HG03045 (cell line): ENCODE measurements around the gene PDLIM7.
"Not testable (repeated sequence)": the region's sequence is repeated elsewhere in the genome, so short reads cannot be mapped to it uniquely, and the experiment has no call there.

Experiments
- ATAC-seq: cut with Tn5 transposase; IDR thresholded peaks from one replicate; pipeline ENCODE4 v1.9.1; 2021; ENCODE audit warnings: mild to moderate bottlenecking, moderate library complexity; ENCODE audit not compliant: unreplicated experiment

The PDLIM7 gene, protein sequence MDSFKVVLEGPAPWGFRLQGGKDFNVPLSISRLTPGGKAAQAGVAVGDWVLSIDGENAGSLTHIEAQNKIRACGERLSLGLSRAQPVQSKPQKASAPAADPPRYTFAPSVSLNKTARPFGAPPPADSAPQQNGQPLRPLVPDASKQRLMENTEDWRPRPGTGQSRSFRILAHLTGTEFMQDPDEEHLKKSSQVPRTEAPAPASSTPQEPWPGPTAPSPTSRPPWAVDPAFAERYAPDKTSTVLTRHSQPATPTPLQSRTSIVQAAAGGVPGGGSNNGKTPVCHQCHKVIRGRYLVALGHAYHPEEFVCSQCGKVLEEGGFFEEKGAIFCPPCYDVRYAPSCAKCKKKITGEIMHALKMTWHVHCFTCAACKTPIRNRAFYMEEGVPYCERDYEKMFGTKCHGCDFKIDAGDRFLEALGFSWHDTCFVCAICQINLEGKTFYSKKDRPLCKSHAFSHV

DNA sequence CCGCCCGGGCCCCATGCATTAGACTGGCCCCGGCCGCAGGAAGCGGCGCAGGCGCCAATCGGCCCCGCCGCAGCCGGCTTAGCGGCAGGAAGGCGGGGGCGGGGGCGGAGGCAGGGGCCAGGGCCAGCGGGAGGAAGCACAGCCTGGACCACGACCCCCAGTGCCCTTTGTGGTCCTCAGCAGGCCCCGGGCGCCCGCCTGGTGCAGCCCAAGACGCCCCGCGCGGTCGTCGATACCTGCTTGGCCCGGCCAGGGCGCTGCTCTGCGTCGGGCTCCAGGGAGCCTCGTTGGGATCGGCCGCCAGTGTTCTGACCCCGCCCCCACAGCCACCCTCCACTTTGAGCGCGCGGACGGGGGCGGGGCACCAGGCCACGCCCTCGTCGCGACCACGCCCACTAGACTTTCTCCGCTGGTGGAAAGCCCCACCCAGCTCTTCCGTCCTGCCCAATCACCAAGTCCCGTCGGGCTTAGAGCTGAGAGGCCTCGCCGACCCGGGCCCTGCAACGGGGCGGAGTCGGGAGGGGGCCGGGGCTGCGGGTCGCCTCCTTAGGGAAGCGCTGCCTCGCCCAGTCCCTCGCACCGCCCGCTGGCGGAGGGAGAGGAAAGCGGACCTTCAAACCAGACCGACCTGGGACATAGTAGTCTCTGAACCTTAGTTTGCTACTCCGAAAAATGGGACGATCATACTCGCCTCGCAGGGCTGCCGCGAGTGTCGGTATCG, at the start of gene PDLIM7:
Gene PDLIM7 (minus strand): TSS at position 313 of the 721 bp plus-strand sequence. CDS start 1,092 bp downstream, outside the sequence.
- peak; percentile 73 for ATAC-seq

DNA sequence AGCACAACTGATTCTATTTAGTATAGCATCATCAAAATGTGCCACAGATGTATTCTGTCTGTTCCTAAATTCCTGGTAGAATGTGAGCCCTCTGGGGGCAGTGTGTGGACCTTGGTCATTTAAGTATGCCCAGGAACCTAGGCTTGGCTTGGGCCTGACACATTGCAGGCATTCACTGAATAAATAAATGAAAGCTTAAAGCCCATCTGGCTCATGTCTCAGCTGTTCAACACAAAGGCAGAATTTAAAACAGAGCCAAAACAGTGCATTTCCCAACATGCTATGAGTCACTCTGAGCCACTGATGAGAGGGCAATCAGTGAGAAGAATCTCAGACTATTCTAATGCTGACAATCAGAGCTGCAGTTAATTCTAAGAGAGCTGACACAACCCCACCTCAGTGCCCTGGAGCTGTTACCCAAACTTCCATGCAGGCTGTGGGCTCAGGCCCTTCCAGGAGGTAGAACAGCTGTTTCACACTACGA, 48.9 kb upstream of the PDLIM7 start:
- no peak for ATAC-seq

DNA sequence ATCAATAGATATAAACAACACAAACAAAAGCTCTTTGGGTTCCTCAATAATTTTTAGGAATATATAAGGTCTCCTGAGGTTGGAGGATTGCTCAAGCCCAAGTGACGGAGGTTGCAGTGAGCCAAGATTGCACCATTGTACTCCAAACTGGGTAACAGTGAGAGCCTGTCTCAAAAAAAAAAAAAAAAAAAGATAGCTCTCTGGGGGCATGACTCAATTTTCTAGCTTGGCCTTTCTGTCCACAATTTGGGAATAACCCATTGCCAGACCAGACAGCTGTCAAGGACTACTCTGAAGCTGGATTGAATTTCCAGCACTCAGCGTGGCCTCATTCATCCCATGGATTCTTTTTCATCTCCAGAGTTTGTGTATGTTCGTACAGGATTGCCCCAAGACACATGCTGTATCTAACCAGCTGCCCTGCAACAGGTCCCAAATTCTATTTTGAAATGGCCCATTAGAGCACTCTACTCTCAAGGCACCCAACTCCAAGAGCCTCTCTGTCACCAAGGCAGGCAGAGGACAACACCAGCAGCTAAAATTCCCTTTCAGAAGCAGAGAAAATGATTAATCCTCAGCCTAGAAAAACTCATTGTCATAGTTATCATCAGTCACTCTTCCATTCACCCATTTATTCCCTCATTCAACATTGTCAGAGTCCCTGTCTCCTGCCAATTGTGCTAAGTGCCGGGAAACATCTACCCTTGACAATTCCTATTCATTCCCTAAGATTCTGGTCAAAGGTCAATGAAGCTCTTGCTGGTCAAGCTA, 48.3 kb upstream of the PDLIM7 start:
- no peak for ATAC-seq

DNA sequence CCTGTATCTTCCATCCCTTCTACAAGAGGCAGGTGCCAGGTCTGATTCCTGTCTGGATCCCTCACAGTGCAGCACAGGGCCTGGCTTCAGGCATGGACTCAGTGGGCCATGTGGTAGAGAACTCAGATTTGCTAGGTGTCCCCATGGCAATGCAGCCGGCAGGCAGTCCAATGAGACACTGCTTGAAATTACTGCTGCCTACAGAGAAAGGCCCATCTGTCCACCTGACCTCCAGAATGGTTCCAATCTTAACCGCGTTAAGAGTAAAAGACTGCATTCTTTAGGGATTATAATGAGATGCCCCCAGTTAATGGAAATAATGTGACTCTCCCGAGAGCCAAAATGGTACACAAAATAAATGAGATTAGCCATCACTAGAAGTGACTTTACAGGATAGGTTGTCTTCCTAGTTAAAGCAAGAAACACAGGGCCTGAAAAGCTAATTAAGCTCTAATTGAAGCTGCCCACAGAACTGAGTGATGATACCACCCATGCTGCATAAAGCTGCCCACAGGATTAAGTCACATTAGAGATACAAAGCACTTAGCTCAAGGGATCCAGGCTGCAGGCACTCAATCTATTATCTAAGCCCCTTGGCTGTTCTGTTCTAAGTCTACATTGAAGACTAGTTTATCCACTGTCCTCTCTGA, 45.5 kb upstream of the PDLIM7 start:
- ATAC-seq: no peak

DNA sequence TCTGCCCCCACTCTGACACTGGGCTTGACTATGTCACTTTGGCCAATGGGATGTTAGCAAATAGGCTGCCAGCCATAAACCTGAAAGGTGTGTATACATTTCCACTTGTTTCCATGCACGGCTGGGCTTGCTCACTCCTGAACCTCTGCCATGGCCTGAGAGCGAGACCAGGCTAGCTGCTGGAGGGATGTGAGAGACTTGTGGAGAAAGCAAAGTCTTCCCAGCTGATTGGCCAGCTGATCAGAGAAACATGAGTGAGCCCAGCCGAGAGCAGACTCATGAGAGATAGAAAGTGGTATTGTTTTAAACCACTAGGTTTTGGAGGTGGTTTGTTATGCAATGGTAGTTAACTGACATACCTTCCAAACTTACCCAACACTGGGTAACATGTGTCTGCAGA, 43.0 kb upstream of the PDLIM7 start:
- no peak for ATAC-seq

DNA sequence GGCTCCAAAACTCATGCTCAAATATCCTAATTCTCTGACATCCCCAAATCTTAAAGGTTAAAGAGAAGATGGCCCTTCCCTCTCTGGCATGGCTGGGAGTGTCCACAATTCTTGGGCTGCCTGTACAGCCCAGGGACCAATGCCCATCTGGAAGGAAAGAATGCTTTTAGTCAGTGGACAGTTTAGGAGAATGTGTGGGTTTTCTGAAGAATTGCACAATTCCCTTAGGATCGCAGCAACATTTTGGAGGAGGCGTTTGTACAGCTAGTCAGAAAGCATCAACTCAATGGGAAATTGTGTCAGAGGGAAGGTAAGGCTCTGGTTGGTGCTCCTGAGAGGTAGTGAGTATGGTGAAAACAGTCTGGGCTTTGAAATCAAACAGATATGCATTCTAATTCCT, 42.0 kb upstream of the PDLIM7 start:
- ATAC-seq: no peak

DNA sequence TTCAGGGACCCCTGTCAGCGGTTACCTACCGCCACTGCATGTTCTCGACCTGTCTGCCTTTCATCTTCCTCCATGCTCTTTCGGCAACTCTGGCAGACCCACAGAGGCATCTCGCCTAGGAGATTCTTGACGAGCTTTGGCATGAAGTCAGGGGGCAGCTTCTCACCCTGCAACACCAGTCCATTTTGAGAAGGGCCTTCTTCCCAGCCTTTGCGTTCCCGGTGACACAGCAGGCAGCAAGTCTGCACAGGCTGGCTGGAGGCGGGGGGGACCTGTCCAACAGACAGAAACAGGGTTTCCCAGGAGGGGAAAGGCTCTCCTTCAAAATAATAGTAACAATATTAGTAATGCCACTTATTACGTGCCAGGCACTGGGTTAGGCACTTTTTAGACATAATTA, 41.5 kb upstream of the PDLIM7 start:
- no peak for ATAC-seq

DNA sequence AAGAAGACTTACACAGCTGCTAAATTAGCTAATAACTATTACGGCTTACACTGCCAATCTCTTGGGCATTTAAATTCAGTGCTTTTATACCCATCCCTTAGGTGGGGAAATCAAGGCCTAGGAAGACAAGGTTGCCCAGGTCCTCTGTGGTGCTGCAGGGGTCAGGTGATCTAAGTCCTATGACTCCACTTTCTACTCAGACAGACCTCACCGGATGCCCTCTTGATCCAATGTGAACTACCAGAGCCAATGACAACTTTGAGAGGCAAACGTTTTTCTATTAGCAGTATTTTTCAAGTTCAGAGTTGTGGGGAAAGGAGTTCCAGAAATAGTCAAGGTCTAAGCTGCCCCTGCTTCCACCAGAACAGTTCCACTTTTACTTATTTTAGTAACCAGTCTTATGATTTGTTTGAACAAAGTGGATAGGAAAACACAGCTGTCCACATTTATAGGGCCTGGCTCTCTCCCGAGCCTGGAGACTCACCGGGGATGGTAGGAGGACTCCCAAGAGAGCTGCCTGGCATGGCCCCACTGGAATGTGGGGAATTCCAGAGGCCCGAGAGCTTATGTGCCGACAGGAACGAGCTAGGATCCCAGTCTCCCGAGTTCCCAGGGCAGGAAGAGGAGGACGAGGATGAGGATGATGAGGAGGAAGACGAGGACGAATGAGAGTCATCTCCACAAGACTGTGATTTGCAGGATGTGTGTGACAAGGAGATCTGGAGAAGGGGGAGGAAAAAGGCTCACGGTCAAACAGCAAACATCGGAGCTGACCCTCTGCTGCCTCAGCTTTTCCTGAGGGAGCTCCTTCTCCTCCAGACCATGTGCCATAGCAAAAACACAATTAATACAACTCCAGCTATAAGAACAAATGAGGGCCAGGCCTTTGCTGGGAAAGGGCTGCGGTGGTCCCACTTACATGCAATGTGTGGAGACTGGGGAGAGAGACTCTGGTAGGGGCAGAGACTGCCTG, 40.3 kb upstream of the PDLIM7 start:
- ATAC-seq: no peak

DNA sequence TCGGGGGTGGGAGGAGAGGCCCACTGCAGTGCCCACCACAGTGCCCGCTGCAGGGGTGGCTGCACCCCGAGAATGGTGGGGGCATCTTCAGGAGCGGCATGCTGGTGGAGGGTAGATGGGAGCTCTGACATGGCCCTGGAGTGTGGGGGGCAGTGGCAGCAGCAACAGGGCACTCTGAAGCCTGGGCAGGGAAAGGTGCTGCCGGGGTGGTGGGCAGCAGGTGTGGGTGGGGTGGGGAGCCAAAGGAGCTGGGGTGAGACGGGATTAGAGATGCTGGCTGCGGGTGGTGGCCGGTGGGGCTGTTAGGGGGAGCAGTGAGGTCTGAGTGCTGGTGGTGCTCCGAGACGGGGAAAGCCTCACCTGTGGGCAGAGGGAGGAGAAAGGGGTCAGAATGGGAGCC, 39.0 kb upstream of the PDLIM7 start:
- no peak for ATAC-seq

DNA sequence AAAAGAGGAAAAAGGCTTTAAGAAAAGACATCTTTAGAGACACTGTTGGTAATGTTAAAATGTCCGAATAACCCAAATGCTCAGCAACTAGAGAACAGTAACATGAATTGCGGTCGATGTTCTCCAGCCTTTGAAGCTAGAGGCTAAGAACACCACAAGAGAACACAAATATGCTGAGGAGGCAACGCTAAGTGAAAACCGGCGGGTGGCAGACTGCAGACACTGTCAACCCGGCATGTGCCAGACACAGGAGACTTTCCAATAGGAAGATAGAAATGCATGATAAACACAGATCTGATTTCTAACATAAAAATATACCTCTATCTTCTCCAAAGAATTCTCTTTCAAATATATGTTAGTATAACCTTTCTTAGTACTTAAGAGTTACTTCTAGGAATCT, 37.7 kb upstream of the PDLIM7 start:
- no peak for ATAC-seq

DNA sequence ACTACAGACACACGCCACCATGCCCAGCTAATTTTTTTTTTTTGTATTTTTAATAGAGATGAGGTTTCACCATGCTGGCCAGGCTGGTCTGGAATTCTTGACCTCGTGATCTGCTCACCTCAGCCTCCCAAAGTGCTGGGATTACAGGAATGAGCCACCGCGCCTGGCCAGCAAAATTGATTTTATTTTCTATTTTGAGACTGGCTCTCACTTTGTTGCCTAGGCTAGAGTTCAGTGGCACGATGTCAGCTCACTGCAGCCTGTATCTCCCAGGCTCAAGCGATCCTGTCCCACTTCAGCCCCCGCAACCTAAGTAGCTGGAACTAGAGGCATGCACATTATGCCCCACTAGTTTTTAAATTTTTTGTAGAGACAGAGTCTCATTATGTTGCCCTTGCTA, 37.0 kb upstream of the PDLIM7 start:
- not testable (repeated sequence) for ATAC-seq

DNA sequence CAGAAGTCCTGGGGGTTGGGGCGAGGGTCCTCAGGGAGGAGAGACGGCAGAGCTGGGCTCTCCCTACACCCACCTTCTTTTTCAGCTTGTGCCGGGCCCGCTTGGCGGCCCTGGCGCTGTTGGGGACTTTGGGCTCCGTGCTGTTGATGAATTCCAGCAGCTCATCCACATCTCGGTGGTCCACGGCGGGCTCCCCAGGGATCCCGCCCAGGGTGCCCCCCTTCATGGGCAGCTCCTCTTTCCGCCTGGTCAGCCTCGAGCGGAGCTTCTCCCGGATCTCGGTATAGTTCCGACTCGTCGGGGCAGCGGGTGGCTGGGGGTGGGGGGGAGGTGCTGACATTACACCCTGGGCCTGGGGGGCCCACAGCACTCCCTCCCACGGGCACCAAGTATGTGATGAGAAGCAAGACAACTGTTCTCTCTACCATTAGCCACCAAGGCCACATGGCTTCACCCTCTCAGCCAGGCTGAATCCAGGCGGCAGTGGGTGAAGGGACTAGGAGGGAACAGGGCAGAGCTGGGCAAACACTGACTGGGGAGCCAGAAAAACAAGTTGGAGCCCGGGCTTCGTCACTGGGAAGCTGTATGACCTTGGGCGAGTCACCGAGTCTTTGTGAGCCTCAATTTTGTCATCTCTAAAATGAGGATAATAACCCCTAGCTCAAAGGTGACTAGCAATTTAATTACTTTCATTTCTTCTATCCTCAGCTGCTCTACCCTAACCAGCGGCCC, 34.0 kb upstream of the PDLIM7 start:
- ATAC-seq: no peak

DNA sequence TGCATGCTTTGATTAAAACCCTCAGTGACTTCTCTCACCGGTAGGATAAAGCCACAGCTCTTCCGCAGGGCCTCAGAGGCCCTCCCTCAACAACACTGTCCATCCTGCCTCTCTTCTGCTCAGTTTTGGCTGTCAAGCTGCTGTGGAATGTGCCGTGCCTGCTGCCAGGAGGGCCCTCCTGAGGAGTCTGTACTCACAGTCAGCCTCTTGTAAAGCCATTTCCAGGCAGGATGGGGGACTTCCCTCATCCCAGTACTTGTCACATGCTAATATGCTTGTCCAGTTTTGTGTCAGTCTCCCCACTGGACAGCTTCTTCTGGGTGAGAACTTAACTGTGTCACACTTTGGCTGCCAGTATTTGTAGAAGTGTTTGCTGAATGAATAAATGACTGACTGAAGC, 33.2 kb upstream of the PDLIM7 start:
- no peak for ATAC-seq

DNA sequence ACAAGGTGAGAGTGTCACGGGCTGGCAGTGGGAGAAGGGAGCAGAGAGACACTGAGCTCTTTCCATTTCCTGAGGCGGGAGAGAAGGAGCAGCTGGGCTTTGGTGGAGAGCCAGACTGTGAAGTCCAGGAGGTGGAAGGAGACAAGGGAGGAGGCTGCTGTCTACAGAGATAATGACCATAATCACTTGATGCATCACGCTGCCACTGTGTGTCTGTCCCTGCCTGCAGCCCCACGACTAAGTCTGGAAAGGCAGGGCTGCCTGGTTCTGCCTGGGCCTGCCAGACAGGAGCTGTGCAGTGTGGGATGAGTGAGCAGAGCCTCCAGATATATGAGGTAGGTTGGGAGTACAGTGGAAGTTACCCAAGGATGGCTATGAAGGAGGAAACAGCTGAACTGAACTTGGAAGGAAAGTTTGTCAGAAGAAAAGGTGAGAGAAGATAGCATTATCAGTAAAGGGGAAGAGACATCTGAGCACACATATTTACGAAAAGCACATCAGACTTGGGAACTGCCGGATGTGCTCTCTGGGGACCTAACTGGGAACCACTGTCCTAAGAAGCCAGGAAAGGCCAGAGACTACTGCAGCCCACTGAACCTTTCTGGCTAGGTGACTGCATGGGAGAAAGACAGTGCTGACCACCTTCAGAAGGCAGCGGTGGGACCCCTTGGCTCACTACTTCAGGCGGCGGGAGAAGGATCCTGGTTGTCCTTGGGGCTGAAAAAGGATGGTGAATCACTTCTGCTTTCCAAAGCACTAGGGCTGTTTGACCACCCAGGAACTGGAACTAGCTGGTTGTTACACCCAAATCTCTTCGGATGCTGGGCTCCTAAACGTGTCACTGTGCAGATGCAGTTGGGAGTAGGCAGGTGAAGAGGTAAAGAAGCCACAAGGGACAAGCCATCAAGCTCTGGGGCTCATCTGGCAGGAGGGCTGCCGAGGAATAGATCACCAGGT, 32.1 kb upstream of the PDLIM7 start:
- ATAC-seq: no peak

DNA sequence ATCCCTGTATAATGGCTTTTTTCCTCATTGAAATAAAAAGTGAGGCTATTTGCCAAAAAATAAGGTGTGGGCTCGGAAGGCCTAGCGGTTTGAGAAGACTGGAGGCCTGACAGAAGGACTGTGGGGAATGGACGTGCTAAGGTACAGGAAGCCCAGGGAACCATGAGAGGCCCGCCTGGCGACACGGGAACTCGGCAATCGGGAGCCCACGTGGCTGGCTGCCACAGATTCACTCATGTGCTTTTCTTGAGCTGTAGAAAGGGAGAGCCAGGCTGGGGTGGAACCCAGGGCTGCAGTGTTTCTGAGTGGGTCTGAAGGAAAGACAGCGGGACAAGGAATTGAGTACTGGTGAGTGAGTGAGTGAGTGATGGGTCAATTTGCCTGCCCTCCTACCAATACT, 31.2 kb upstream of the PDLIM7 start:
- no peak for ATAC-seq

DNA sequence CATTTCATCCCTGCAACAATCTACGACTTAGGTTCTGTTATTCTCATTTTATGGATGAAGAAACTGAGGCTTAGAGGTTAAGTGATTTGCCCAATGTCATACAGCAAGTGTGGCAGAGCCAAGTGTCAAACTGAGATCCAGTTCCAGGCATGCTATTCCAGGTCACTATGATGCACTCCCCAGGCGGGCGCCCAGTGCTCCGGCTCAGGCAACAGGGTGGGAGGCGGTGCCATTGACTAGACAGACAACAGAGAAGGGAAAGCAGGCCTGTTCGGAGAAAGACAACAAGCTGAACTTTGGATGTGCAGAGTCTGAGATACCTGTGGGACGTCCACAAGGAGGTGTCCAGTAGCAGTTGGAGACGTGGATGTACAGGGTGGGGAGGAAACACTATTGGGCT, 30.2 kb upstream of the PDLIM7 start:
- no peak for ATAC-seq

DNA sequence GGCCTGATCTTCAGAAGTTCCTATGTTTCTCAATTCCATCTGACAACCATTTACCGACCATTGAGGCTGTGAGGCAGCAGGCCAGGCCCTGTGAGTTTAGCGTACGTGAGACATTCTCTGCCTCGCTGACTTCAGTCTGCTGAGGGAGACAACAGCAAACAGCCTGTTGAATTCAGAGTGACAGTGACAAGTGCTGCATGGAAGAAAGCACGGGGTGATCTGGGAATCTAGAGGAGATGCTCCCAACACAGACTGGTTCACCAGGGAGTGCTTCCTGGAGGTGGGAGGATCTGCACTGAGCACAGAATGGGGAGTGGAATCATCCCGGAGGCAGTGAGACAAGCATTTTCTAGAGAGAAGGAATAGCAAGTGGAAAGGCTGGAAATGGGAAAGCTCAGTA, 29.4 kb upstream of the PDLIM7 start:
- ATAC-seq: no peak

DNA sequence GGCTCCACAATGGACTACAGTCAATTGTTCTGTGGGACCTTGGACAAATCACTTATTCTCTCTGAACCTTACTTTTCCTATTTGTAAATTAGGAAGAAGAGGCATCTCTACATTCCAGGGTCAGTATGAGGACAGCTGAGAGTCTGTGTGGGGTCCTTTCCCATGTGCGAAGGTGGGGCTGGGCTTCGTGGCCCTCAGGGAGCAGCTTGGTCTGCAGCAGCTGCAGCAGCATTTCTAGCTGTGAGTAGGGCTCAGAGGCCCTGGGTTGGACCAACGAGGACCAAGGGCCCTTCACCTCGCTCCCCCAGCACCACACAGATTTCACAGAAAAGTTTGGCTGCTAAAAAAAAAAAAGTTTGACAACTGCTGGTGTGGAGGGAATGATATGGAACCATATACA, 28.8 kb upstream of the PDLIM7 start:
- ATAC-seq: no peak
